PFSK-1 (cell line): ENCODE measurements around the gene TTLL11.

Source experiments
- SIN3A ChIP-seq: IDR thresholded peaks from 2 replicates; pipeline ENCODE4 v1.6.1; 2012; ENCODE audit warnings: mild to moderate bottlenecking, low read length, moderate library complexity, borderline replicate concordance; ENCODE audit not compliant: insufficient read depth
- TAF1 ChIP-seq: IDR thresholded peaks from 2 replicates; pipeline ENCODE4 v1.6.1; 2012; ENCODE audit warnings: low read length, control low read depth, borderline replicate concordance; ENCODE audit not compliant: insufficient read depth

- TF ChIP-seq SIN3A (no peak), TAF1 (no peak)
These were observed 59.2 kb downstream of the TTLL11 start for GRCh38 chr9:122033775-122034373.
